D341Med (cell line): Measurements from ENCODE around the gene GMPPA.

Source experiments
- DNase-seq: peaks from one replicate; pipeline ENCODE4 v3.0.0; 2012; ENCODE audit warnings: low spot score

Gene GMPPA

GRCh38 chr2:219486380-219486959 is 12.2 kb upstream of the GMPPA start:
- DNase-seq: no peak

GRCh38 chr2:219488149-219488843 is 10.4 kb upstream of the GMPPA start:
- DNase-seq: no peak

DNA sequence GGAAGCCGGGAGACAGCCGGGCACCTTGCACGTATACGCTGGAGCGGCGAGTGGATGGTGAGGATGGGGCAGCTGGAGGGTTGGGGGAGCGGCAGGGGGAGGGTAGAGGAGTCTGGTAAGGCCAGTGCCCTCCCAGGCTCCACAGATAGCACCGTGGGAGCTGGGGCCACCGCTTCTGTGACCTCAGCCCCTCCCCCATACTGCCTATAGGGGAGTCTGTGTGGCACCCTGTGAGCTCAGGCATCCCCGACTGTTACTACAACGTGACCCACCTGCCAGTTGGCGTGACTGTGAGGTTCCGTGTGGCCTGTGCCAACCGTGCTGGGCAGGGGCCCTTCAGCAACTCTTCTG is 9.9 kb upstream of the GMPPA start:
- DNase-seq: no peak

DNA sequence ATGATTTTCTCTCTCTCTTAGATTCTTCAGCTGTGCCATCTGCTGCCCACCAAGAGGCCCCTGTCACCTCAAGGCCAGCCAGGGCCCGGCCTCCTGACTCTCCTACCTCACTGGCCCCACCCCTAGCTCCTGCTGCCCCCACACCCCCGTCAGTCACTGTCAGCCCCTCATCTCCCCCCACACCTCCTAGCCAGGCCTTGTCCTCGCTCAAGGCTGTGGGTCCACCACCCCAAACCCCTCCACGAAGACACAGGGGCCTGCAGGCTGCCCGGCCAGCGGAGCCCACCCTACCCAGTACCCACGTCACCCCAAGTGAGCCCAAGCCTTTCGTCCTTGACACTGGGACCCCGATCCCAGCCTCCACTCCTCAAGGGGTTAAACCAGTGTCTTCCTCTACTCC is 9.4 kb upstream of the GMPPA start:
- no peak for DNase-seq

GRCh38 chr2:219490186-219490585 is 8.5 kb upstream of the GMPPA start:
- no peak for DNase-seq

- DNase-seq: no peak
These were observed 8.0 kb upstream of the GMPPA start for GRCh38 chr2:219490600-219491130.

- peak; percentile 67 for DNase-seq
These were observed 7.3 kb upstream of the GMPPA start for GRCh38 chr2:219491278-219491963.

- DNase-seq: no peak
These were observed 6.1 kb upstream of the GMPPA start for GRCh38 chr2:219492575-219492974.

DNA sequence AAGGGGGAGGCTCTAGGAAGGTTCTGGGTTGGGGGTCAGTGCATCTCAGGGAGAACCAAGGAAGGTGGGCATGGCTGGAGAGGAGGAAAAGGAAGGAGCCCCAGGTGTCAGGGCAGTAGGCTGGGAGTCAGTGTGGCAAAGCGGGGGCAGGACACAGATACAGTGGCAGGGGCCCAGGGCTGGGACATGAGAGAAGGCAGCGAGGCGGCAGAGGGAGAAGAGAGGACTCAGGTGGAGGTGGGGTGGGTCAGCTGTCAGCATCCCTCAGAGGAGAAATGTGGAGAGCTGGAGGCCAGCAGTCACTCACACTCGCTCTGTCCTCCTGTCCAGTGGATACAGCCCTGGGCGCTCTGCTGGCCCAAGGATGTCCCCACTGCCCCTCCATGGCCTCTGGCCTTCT is 5.6 kb upstream of the GMPPA start:
- no peak for DNase-seq

- DNase-seq: no peak
These were observed 3.6 kb upstream of the GMPPA start for GRCh38 chr2:219494952-219495530.

DNA sequence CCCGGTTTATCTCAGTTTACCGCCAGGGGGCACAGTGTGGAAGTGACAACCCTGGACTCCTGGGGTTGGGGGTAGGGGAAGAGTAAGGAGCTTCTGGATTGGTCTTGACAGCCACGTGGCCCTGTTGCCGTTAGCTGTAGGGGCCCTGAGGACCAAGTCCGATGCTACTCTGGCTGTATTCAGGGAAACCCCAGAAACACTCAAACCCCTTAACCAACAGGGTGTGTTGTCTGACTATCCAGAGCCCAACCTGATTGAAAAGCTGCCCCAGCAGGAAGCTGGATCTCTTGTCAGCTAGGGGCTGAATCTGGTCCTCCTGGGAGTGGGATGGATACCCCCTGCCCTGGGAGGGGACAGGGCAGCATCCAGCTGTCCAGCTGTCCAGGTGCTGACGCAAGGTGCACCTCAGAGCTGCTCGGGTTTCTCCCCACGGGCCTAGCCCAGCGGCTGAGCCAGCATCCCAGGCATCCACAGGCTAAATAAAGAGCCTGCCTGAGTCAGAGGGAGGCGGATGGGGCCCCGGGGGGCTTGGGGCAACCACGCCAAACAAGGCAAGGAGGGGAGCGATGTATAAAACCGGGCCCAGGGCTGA is 3.1 kb upstream of the GMPPA start:
- DNase-seq: peak; percentile 77

GRCh38 chr2:219496247-219496824 is 2.4 kb upstream of the GMPPA start:
- no peak for DNase-seq

DNA sequence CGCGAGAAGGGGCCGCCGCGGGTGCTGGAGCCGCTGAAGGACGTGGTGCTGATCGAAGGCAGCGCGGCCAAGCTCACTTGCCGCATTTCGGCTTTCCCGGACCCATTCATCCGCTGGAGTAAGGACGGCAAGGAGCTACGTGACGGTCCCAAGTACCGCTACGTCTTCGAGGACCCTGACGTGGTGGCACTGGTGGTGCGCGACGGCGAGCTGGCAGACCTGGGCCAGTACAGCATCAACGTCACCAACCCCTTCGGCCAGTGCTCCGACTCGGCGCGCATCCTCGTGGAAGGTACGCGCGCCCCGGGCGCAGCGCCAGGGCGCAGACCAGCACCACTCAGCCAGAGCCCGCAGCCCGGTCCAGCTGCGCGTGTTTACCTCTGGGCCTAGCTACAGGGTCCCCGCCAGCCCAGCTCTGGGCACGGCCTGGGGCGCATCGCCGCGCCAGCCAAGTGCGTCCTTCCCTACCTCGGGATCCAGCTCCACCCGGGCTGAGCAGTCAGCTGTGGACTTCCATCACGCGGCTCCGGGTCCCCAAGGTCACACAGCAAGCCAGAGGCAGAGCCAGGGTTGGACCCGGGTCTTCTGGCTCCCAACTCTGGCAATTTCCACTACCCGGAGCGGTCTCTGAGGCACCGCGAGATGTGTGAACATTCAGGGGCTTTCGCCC is 1.7 kb upstream of the GMPPA start:
- DNase-seq: no peak

- DNase-seq: no peak
These were observed 1.0 kb upstream of the GMPPA start for GRCh38 chr2:219497495-219498279.

- no peak for DNase-seq
These were observed 292 bp downstream of the GMPPA start for GRCh38 chr2:219499058-219499307.

- DNase-seq: no peak
These were observed 864 bp downstream of the GMPPA start for GRCh38 chr2:219499555-219499954.

GRCh38 chr2:219500135-219500534 is 1.4 kb downstream of the GMPPA start:
- DNase-seq: no peak

DNA sequence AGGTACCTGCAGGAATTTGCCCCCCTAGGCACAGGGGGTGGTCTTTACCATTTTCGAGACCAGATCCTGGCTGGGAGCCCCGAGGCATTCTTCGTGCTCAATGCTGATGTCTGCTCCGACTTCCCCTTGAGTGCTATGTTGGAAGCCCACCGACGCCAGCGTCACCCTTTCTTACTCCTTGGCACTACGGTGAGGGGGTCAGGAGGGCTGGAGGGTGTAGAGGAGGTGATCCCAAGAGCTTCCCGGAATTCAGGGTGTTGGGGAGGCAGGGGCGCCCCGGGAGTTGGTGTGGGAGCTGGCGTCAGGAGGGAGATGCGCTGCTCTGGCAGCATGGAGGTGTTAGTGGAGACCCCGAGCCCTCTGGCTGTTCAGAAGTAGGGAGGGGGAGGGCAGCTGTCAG is 3.2 kb downstream of the GMPPA start:
- no peak for DNase-seq

GRCh38 chr2:219502618-219503017 is 3.9 kb downstream of the GMPPA start:
- no peak for DNase-seq

- DNase-seq: no peak
These were observed 6.9 kb downstream of the GMPPA start for GRCh38 chr2:219505585-219505984.

DNA sequence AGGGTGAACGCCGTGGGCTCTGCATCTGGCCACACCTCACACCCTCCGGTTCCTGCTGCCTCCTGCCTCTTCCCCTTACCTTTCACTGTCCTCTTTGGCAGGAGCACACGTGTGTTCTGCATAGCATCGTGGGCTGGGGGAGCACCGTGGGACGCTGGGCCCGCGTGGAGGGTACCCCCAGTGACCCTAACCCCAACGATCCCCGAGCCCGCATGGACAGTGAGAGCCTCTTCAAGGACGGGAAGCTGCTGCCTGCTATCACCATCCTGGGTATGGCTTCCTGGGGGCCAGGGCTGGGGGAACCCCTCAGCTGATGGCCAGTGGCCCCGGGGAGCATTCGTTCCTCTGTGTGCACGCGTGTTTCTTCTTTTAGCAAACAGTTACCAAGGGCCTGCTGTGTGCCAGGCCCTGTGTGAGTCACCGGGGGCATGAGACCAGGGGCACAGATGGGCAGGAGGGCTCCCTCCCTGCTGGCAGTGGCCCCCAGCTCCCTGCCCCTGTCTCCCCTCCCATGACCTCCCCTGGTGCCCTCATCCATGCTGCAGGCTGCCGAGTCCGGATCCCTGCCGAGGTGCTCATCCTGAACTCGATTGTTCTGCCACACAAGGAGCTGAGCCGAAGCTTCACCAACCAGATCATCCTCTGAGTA is 7.6 kb downstream of the GMPPA start:
- DNase-seq: no peak
